IPS DF 4.7 (cell line): ENCODE data around the gene MROH2A.

Experiments used
- DNase-seq: peaks from one replicate; pipeline ENCODE4 v3.0.0-alpha.2; 2013; ENCODE audit warnings: low spot score; ENCODE audit errors: extremely low read depth

MROH2A gene

GRCh38 chr2:233837694-233838229, 59.6 kb downstream of the MROH2A start:
- no peak for DNase-seq

GRCh38 chr2:233838251-233838650, 60.1 kb downstream of the MROH2A start:
- DNase-seq, result no peak

- no peak for DNase-seq
These were observed 60.8 kb downstream of the MROH2A start for GRCh38 chr2:233838726-233839446.

GRCh38 chr2:233839447-233839820, 61.3 kb downstream of the MROH2A start:
- DNase-seq, result no peak

- DNase-seq, result no peak
These were observed 62.4 kb downstream of the MROH2A start for GRCh38 chr2:233840520-233840919.

- no peak for DNase-seq
These were observed 63.1 kb downstream of the MROH2A start for GRCh38 chr2:233841183-233841582.

GRCh38 chr2:233844064-233844807, 66.1 kb downstream of the MROH2A start:
- DNase-seq, result no peak

GRCh38 chr2:233844836-233845235, 66.7 kb downstream of the MROH2A start:
- DNase-seq, result no peak

- no peak for DNase-seq
These were observed 67.4 kb downstream of the MROH2A start for GRCh38 chr2:233845301-233846060.

- no peak for DNase-seq
These were observed 68.5 kb downstream of the MROH2A start for GRCh38 chr2:233846387-233847247.

- DNase-seq, result no peak
These were observed 69.2 kb downstream of the MROH2A start for GRCh38 chr2:233847248-233847898.

- DNase-seq, result no peak
These were observed 70.1 kb downstream of the MROH2A start for GRCh38 chr2:233848276-233848675.

- DNase-seq, result no peak
These were observed 71.6 kb downstream of the MROH2A start for GRCh38 chr2:233849607-233850271.

- DNase-seq, result no peak
These were observed 72.6 kb downstream of the MROH2A start for GRCh38 chr2:233850745-233851144.

GRCh38 chr2:233851169-233851568, 73.0 kb downstream of the MROH2A start:
- no peak for DNase-seq

GRCh38 chr2:233852056-233852455, 73.9 kb downstream of the MROH2A start:
- no peak for DNase-seq

GRCh38 chr2:233853353-233853752, 75.2 kb downstream of the MROH2A start:
- DNase-seq, result no peak

GRCh38 chr2:233853883-233854240, 75.7 kb downstream of the MROH2A start:
- no peak for DNase-seq

GRCh38 chr2:233854241-233854981, 76.3 kb downstream of the MROH2A start, which contains the start of gene HJURP:
HJURP (minus strand) TSS chr2:233854535; CDS start chr2:233854500, 35 bp downstream.
- no peak for DNase-seq
